HG02938 (cell line): Measurements from ENCODE around the gene PGAP6.
A peak's percentile ranks its signal among the peaks of the same experiment; 100 is the strongest.
"Not testable (repeated sequence)": the region's sequence is repeated elsewhere in the genome, so short reads cannot be mapped to it uniquely, and the experiment has no call there.

Source experiments
- ATAC-seq: cut with Tn5 transposase; IDR thresholded peaks from one replicate; pipeline ENCODE4 v1.9.1; 2021; ENCODE audit warnings: mild to moderate bottlenecking, moderate library complexity; ENCODE audit not compliant: unreplicated experiment

The PGAP6 gene

GRCh38 chr16:352547-353403 lies 29.0 kb downstream of the PGAP6 start, which contains the start of gene AXIN1:
Gene AXIN1, minus strand, starts transcription at chr16:352723. Its CDS starts 5,698 bp downstream, at chr16:347025.
- ATAC-seq, result no peak

GRCh38 chr16:351804-352520 lies 29.8 kb downstream of the PGAP6 start:
- no peak for ATAC-seq

- ATAC-seq, result no peak
These were observed 31.6 kb downstream of the PGAP6 start for GRCh38 chr16:350203-350602.

GRCh38 chr16:349211-349610 lies 32.6 kb downstream of the PGAP6 start:
- ATAC-seq, result peak; percentile 28

- ATAC-seq, result not testable (repeated sequence)
These were observed 33.3 kb downstream of the PGAP6 start for GRCh38 chr16:348495-348894.

GRCh38 chr16:347203-347602 lies 34.6 kb downstream of the PGAP6 start:
- ATAC-seq, result no peak

- ATAC-seq, result no peak
These were observed 35.2 kb downstream of the PGAP6 start for GRCh38 chr16:346587-346986.

GRCh38 chr16:345772-346171 lies 36.0 kb downstream of the PGAP6 start:
- no peak for ATAC-seq

- ATAC-seq, result no peak
These were observed 39.1 kb downstream of the PGAP6 start for GRCh38 chr16:342455-343213.

GRCh38 chr16:341974-342336 lies 39.8 kb downstream of the PGAP6 start:
- ATAC-seq, result not testable (repeated sequence)

- ATAC-seq, result not testable (repeated sequence)
These were observed 40.4 kb downstream of the PGAP6 start for GRCh38 chr16:341095-341973.

- ATAC-seq, result no peak
These were observed 41.2 kb downstream of the PGAP6 start for GRCh38 chr16:340370-341091.

- no peak for ATAC-seq
These were observed 42.1 kb downstream of the PGAP6 start for GRCh38 chr16:339680-340079.

GRCh38 chr16:337975-338575 lies 43.7 kb downstream of the PGAP6 start:
- no peak for ATAC-seq

- no peak for ATAC-seq
These were observed 44.3 kb downstream of the PGAP6 start for GRCh38 chr16:337437-337836.

- ATAC-seq, result no peak
These were observed 45.5 kb downstream of the PGAP6 start for GRCh38 chr16:336269-336668.

- not testable (repeated sequence) for ATAC-seq
These were observed 46.7 kb downstream of the PGAP6 start for GRCh38 chr16:334861-335632.

- ATAC-seq, result not testable (repeated sequence)
These were observed 47.5 kb downstream of the PGAP6 start for GRCh38 chr16:334164-334832.
